ENCODE data around the gene RNASE4.

GRCh38 chr14:20719777-20720176 lies 35.4 kb downstream of the RNASE4 start:
- TF ChIP-seq POLR2AphosphoS5 (IDR thresholded peaks at IDR 0.05; ENCODE audit: low read depth, low read length) (no peak), TAF1 (IDR thresholded peaks at IDR 0.05; ENCODE audit: borderline replicate concordance, insufficient read depth, low read length) (no peak), FOXP2 (optimal IDR thresholded peaks at IDR 0.05; ENCODE audit: borderline replicate concordance, extremely low read depth, extremely low read length, insufficient read depth) (no peak), REST (IDR thresholded peaks at IDR 0.05; ENCODE audit: insufficient read depth in 1 of 2, low read depth in 2 of 2, low read length in 2 of 2) (no peak)
